Activated B cell treated with CpG ODN at 0.5 μM for 24 hours (primary cell): Measurements from ENCODE around the gene BEAN1. TPM values are rescaled to one million over a fixed set of nuclear protein-coding genes. Genes with fewer than 3 reads are reported as not detected.

Experiments used
- ATAC-seq: fragments of 200-7000 bp; cut with Tn5 transposase; one replicate; pipeline ENCODE4 v1.10.0; 2021; ENCODE audit warnings: low read depth, mild to moderate bottlenecking, moderate library complexity
- CTCF ChIA-PET: fragments of 350-600 bp; sonication (Branson Sonifier 250); formaldehyde crosslinking; loops from one replicate; lab custom pipeline; 2021; ENCODE audit warnings: antibody characterized with exemption; lab: Charles Lee
- POLR2A ChIA-PET: fragments of 350-600 bp; sonication (Branson Sonifier 250); formaldehyde crosslinking; loops from one replicate; lab custom pipeline; 2021; ENCODE audit warnings: antibody characterized with exemption; lab: Charles Lee
- DNase-seq: peaks from one replicate; pipeline ENCODE4 v3.0.0; 2022
- H3K27ac Mint-ChIP-seq: one replicate; pipeline ENCODE4 v1.8.0; 2020; ENCODE audit warnings: mixed read lengths
- H3K27me3 Mint-ChIP-seq: one replicate; pipeline ENCODE4 v1.8.0; 2021; ENCODE audit warnings: mixed read lengths
- H3K36me3 Mint-ChIP-seq: one replicate; pipeline ENCODE4 v1.8.0; 2021; ENCODE audit warnings: low read depth, mixed read lengths
- H3K4me1 Mint-ChIP-seq: one replicate; pipeline ENCODE4 v1.8.0; 2021; ENCODE audit warnings: mixed read lengths
- H3K4me3 Mint-ChIP-seq: one replicate; pipeline ENCODE4 v1.8.0; 2020; ENCODE audit warnings: mild to moderate bottlenecking, mixed read lengths
- H3K9me3 Mint-ChIP-seq: one replicate; pipeline ENCODE4 v1.8.0; 2020; ENCODE audit warnings: mixed read lengths
- CTCF ChIP-seq: fragments of 200-600 bp; IDR thresholded peaks from one replicate; pipeline ENCODE4 v1.8.0; 2022; ENCODE audit warnings: antibody characterized with exemption, mild to moderate bottlenecking
- intact Hi-C: fragments of 100-400 bp; cut with micrococcal nuclease; formaldehyde crosslinking; loops from one replicate; pipeline ENCODE4 v1.15.1; 2024
- total RNA-seq: library from RNA; stranded (reverse); gene quantifications from 2 replicates; pipeline ENCODE4 v1.2.3, GENCODE V29; 2022

The BEAN1 gene
- total RNA-seq, 1 donor from 2014 or later, result not detected

- Mint-ChIP-seq H3K27me3 (peaks cover 5% of the 10 kb centered on the region), H3K9me3 (no peaks in the 10 kb centered on the region), H3K36me3 (no peaks in the 10 kb centered on the region), H3K27ac (no peak overlapping the region), H3K4me3 (no peak overlapping the region), H3K4me1 (no peaks in the 10 kb centered on the region)
- POLR2A ChIA-PET, result no interaction called here
- intact Hi-C loops, result no loop called here
- no peak for DNase-seq
- TF ChIP-seq CTCF, result no peak
- no peak for ATAC-seq
- CTCF ChIA-PET, result no interaction called here
Observed at GRCh38 chr16:66386629-66387622, 40.2 kb upstream of the BEAN1 start.

- POLR2A ChIA-PET, result no interaction called here
- no peaks in the 10 kb centered on the region for H3K36me3 Mint-ChIP-seq
- H3K9me3 Mint-ChIP-seq, result no peaks in the 10 kb centered on the region
- ATAC-seq (no peak), DNase-seq (no peak)
- H3K27me3 Mint-ChIP-seq, result peaks cover 5% of the 10 kb centered on the region
- no peaks in the 10 kb centered on the region for H3K4me1 Mint-ChIP-seq
- H3K27ac Mint-ChIP-seq, result no peak overlapping the region
- intact Hi-C loops, result no loop called here
- H3K4me3 Mint-ChIP-seq, result no peak overlapping the region
- CTCF ChIA-PET, result no interaction called here
- TF ChIP-seq CTCF, result no peak
Observed at GRCh38 chr16:66387817-66388332, 39.2 kb upstream of the BEAN1 start.

- CTCF ChIA-PET, result no interaction called here
Observed at GRCh38 chr16:66388350-66389139, 38.5 kb upstream of the BEAN1 start.

GRCh38 chr16:66389256-66390176 is 37.6 kb upstream of the BEAN1 start:
- Mint-ChIP-seq H3K27ac (no peak overlapping the region), H3K9me3 (no peaks in the 10 kb centered on the region), H3K4me3 (no peak overlapping the region), H3K36me3 (no peaks in the 10 kb centered on the region), H3K27me3 (peaks cover 5% of the 10 kb centered on the region), H3K4me1 (no peaks in the 10 kb centered on the region)
- TF ChIP-seq CTCF, result no peak
- POLR2A ChIA-PET, result no interaction called here
- ATAC-seq (no peak), DNase-seq (no peak)
- CTCF ChIA-PET, result interaction anchor here (1.2 kb wide), 1 partner anchor 17 kb away, joined by 3 read pairs; no protein-coding TSS in a partner anchor
- intact Hi-C loops, result no loop called here

More at GRCh38 chr16:66388350-66389139, 38.5 kb upstream of the BEAN1 start:
- H3K9me3 Mint-ChIP-seq, result no peaks in the 10 kb centered on the region
- POLR2A ChIA-PET, result no interaction called here
- H3K36me3 Mint-ChIP-seq, result no peaks in the 10 kb centered on the region
- DNase-seq (no peak), ATAC-seq (no peak)
- peaks cover 5% of the 10 kb centered on the region for H3K27me3 Mint-ChIP-seq
- no peak overlapping the region for H3K27ac Mint-ChIP-seq
- intact Hi-C loops, result no loop called here
- no peak overlapping the region for H3K4me3 Mint-ChIP-seq
- no peaks in the 10 kb centered on the region for H3K4me1 Mint-ChIP-seq
- no peak for TF ChIP-seq CTCF
